CD1c-positive myeloid dendritic cell (primary cell): ENCODE results near the gene NPLOC4.

ENCODE experiments used
- DNase-seq: peaks from one replicate; pipeline ENCODE4 v3.0.0-alpha.2; 2016; ENCODE audit errors: extremely low spot score

Gene NPLOC4

GRCh38 chr17:81662002-81662401, 25.1 kb upstream of the NPLOC4 start:
- DNase-seq, result no peak

GRCh38 chr17:81660441-81660840, 23.5 kb upstream of the NPLOC4 start:
- no peak for DNase-seq

GRCh38 chr17:81659038-81659437, 22.1 kb upstream of the NPLOC4 start:
- no peak for DNase-seq

DNA sequence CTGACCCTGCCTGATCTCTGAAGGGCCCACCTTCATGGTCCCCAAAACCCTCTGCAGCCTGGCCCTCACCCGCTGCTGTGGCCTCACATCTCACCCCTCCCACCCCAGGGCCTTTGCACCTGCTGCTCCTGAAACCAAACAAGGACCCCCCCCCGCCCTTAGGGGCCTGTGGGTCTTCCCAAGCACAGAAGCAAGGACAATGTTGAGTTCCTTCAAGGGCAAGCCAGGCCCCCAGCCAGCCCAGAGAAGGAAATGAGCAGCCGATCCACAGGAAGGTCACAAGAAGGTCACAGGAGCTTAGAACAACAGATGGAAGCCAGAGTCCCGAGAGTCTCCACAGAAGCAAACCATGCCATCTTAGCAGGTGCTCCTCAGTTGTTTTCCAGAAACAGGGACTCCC, 19.9 kb upstream of the NPLOC4 start:
- no peak for DNase-seq

GRCh38 chr17:81656118-81656743, 19.3 kb upstream of the NPLOC4 start, which contains the start of gene PDE6G:
Gene PDE6G (minus strand): TSS chr17:81656542. CDS start chr17:81653305, 3,237 bp downstream.
- no peak for DNase-seq

GRCh38 chr17:81655378-81656117, 18.6 kb upstream of the NPLOC4 start:
- peak; percentile 10 for DNase-seq

DNA sequence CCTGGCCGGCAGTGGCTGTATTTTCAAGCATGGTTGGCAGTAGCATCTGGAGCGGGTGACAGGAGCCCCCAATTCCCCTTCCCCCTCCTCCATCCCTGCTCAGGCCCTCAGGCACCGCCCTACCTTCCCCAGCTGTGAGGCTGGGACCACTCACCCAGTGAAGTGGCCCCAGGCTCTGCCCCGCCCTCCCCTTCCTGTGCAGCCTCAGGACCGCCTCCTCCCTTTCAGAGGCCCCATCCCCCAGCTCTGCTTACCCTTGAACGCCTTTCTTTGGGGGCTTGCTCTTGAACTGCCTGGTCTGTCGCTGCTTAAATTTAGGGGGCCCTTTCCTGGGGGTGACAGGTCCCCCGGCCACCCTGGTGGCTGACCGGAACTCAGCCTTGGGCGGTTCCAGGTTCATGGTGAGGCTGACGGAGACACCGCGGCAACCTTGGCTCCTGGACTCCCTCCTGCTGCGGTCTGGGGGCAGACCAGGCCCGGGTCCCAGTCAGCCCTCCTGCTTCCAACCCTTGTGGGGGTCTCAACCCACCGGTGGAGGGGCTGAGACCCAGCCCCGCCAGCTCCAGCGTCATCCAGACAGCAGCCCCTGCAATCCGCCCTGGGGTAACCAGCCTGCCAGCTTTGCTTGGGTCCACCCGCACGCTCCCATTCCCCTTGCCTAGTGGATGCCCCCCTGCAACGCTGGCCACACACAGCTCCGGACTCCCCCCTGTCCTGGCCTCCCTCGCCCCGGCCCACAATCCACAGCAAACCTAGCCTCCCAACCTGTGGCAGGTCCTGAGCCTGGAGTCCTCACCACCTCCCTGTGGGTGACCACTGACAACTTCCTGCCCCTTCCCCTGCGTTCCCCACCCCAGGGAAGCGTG, 16.2 kb upstream of the NPLOC4 start:
- no peak for DNase-seq

DNA sequence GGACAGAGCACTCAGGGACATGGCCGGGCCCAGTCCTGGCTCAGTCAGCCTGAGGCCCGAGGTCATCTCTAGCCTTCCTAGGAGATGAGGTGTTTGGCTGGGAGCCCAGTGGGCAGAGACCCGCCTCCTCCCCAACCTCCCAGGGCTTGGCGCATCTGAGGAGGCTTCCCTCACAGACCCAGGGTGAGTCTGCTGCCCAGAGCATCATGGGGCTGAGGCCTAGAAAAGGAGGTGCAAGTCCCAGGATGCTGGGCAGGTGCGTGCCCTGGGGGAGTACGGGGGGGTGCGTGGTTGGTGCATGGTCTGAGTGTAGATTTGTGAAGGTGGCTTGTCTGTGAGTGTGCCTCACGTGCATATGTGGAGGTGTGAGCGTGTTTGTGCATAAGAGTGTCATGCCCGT, 14.8 kb upstream of the NPLOC4 start:
- DNase-seq, result no peak

DNA sequence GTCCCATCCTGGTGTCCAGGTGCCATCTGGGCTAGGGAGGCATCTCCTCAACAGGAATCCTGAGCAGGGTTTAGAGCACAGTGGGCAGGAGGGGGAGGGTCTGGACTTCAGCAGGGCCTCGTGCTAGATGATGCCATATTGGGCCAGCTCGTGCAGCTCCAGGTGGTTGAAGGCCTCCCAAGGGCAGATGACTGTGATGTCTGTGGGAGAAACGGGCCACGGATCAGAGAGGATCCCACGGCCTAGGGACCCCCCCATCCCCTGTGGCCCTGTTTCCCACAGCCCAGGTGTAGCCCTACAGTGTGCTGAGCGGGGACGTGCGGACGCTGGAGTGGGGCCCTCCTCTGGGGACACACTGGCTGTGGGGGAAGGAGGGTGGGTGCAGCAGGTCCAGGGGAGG, 14.0 kb upstream of the NPLOC4 start:
- DNase-seq, result no peak

GRCh38 chr17:81648707-81649085, 11.8 kb upstream of the NPLOC4 start:
- no peak for DNase-seq

DNA sequence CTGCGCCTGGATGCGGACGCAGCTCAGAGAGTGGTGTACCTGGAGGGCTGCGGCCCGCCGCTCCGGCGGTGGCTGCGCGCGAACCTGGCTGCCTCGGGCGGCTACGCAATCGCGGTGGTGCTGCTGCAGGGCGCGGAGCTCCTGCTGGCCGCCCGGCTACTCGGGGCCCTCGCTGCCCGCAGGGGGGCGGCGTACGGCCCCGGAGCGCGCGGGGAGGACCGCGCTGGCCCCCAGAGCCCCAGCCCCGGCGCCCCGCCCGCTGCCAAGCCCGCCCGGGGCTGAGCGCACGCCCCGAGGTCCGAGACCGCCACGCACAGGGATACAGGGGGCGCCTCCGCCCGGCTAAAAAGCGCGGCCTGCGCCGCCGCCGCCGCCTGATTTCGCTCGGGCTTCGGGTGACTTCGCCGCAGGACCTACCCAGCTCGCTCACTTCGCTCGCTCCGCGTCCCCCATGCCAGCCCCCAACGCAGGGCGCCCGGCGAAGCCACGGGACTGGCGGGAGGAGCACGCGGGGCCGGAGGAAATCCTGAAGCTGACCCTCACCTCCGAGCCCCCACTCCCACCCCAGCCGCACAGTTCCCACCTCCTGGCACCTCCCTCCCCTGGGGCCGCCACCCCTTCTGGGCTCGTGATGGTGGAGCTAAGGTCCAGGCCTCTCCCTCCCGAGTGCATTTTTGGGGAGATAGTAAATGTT, 11.2 kb upstream of the NPLOC4 start:
- no peak for DNase-seq

DNA sequence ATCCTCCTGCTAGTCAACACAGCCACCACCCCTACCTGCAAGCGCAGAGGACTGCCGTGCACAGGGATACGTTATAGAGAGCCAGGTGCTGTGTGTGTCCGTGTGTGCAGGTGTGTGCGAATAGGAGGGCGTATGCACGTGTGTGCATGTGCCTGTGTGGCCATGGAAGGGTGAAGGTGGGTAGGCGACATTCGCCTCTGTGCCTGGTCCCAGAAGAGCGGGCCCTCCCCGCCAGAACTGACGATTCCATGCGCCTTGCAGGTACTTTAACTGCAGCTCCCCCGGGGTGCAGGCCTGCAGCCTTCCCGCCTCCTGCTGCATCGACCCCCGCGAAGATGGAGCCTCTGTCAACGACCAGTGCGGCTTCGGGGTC, 10.7 kb upstream of the NPLOC4 start:
- no peak for DNase-seq

- no peak for DNase-seq
These were observed 10.1 kb upstream of the NPLOC4 start for GRCh38 chr17:81646869-81647600.

DNA sequence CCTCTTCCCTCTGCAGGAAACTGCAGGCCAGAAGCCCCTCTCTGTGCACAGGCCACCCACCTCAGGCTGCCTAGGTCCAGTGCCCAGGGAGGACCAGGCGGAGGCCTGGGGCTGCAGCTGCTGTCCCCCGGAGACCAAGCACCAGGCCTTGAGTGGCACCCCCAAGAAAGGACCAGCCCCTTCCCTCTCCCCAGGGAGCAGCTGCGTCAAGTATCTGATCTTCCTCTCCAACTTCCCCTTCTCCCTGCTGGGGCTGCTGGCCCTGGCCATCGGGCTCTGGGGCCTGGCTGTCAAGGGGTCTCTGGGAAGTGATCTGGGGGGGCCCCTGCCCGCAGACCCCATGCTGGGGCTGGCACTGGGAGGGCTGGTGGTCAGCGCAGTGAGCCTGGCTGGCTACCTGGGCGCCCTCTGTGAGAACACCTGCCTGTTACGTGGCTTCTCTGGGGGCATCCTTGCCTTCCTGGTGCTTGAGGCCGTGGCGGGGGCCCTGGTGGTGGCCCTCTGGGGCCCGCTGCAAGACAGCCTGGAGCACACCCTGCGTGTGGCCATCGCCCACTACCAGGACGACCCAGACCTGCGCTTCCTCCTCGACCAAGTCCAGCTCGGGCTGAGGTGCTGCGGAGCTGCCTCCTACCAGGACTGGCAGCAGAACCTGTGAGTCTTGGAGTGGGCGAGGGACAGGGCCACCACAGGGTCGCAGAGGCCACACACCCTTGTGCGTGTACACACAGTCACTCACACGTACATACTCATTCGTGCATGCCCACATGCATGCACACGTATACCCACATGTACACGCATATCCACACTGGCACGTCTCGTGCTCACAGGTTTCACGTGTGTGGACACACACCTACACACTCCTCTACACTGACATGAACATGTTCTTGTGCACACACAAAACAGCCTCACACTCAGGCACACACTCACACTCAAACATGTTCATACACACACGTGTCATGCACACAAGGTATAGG, 8.4 kb upstream of the NPLOC4 start:
- no peak for DNase-seq

DNA sequence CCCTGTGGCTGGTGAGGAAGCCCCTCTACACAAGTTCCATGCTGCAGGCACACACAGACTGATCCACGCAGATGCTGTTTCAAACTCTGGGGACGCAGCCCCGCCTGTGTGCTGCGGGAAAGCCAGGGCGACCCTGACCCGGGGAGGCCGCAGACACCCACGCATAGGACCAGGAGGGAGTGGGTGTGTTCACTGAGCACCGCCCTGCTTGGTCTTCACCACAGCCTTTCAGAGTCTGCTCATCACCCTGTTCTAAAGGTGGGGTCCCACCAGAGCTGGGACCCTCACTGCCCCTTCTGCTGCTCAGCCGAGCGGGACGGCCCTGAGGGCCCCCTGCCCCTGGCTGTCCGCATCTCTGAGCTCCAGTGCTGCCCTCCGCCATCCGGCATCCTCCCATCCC, 7.6 kb upstream of the NPLOC4 start:
- DNase-seq, result no peak

GRCh38 chr17:81641825-81642489, 5.0 kb upstream of the NPLOC4 start:
- DNase-seq, result no peak

DNA sequence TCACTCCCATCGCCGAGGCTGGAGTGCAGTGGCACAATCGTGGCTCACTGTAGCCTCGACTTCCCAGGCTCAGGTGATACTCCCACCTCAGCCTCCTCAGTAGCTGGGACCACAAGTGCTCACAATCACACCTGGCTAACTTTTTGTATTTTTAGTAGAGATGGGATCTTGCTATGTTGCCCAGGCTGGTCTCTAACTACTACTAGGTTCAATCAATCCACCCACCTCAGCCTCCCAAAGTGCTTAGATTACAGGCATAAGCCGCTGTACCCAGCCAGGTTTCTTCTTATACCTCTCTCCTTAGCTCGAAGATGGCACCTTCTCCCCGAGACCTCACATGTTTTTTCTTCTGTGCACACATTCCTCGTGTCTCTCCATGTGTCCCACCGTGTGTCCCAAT, 3.1 kb upstream of the NPLOC4 start:
- DNase-seq, result no peak

DNA sequence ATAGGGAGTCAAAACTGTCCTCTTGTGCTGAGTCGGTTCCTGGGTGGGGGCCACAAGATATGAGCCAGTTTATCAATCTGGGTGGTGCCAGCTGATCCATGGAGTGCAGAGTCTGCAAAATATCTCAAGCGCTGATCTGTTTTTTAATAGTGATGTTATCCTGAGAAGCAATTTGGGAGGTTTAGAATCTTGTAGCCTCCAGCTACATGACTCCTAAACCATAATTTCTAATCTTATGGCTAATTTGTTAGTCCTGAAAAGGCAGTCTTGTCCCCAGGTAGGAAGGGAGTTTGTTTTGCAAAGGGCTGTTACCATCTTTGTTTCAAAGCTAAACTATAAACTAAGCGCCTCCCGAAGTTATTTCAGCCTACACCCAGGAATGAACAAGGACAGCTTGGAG, 1.8 kb upstream of the NPLOC4 start:
- DNase-seq, result no peak

- no peak for DNase-seq
These were observed 873 bp downstream of the NPLOC4 start for GRCh38 chr17:81635973-81636504.
